ENCODE results near the gene CEP70. TPM values are rescaled to one million over a fixed set of nuclear protein-coding genes. Genes with fewer than 3 reads are reported as not detected.

Gene CEP70
- total and polyA plus RNA-seq, 2 of the 13 experiments (the other 11 are each of a cell fraction or from before 2014, with no cell fraction given) = 4.0 to 22.3 TPM

GRCh38 chr3:138477120-138477519 is 116.9 kb downstream of the CEP70 start (continued):
- TF ChIP-seq ZHX2 (IDR thresholded peaks at IDR 0.05; ENCODE audit: low read depth) (no peak), ZHX2 (CRISPR knock-in tag; IDR thresholded peaks at IDR 0.05; ENCODE audit: borderline replicate concordance) (no peak), ZBED4 (CRISPR knock-in tag; IDR thresholded peaks at IDR 0.05; ENCODE audit: borderline replicate concordance) (no peak), PHF5A (CRISPR knock-in tag; IDR thresholded peaks at IDR 0.05; ENCODE audit: low read depth, unreplicated experiment) (no peak), SMC3 (IDR thresholded peaks at IDR 0.05; ENCODE audit: low read length) (no peak), ZNF660 (CRISPR knock-in tag; IDR thresholded peaks at IDR 0.05; ENCODE audit: borderline replicate concordance, low read depth) (no peak), ZSCAN25 (CRISPR knock-in tag; IDR thresholded peaks at IDR 0.05) (no peak), ZNF350 (CRISPR knock-in tag; IDR thresholded peaks at IDR 0.05; ENCODE audit: borderline replicate concordance, low read depth) (no peak), RERE (CRISPR knock-in tag; IDR thresholded peaks at IDR 0.05; ENCODE audit: low read depth) (no peak)
